ENCODE measurements around the gene CASP1.

CASP1 gene

GRCh38 chr11:105007463-105007862 lies 27.5 kb downstream of the CASP1 start:
- H3K27ac ChIP-seq (ENCODE audit: low read depth, low read length), result no peak overlapping the region
- H3K4me3 ChIP-seq (ENCODE audit: low read depth in 1 of 2, low read length in 2 of 2), result no peak overlapping the region
- no peak overlapping the region for H3K9ac ChIP-seq (ENCODE audit: low read length)

GRCh38 chr11:105005451-105005845 lies 29.5 kb downstream of the CASP1 start:
- Histone ChIP-seq H3K4me1 (ENCODE audit: insufficient read depth, low read length) (no peaks in the 10 kb centered on the region), H3K4me3 (ENCODE audit: low read depth in 1 of 2, low read length in 2 of 2) (no peak overlapping the region), H3K9me3 (ENCODE audit: low read length) (no peaks in the 10 kb centered on the region), H3K36me3 (ENCODE audit: insufficient read depth, low read length) (no peaks in the 10 kb centered on the region), H3K27me3 (ENCODE audit: control insufficient read depth in 1 of 2, insufficient read depth in 2 of 2, low read length in 2 of 2) (no peaks in the 10 kb centered on the region), H3K27ac (ENCODE audit: low read depth, low read length) (no peak overlapping the region), H3K9ac (ENCODE audit: low read length) (no peak overlapping the region)

More at GRCh38 chr11:105007463-105007862, 27.5 kb downstream of the CASP1 start:
- Histone ChIP-seq H3K9me3 (ENCODE audit: low read length) (no peaks in the 10 kb centered on the region), H3K36me3 (ENCODE audit: insufficient read depth, low read length) (no peaks in the 10 kb centered on the region), H3K27me3 (ENCODE audit: control insufficient read depth in 1 of 2, insufficient read depth in 2 of 2, low read length in 2 of 2) (no peaks in the 10 kb centered on the region), H3K4me1 (ENCODE audit: insufficient read depth, low read length) (no peaks in the 10 kb centered on the region)

DNA sequence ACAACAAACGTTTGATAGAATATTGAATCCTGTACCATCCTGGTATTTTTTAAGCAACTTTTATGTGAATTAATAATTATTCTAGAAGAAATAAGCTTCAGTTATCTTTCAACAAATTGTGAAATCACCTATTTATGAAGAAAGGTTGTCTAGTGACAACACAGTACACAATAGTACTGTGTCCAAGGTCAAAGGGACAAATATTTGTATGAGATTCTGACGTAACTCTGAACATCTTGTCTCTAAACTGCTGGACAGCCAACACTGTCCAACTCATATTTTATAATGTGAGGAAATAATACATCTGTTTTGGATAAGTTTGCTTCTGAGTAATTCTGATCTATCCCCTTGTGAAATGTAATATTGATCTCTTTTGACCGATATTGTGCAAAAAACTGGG lies 30.9 kb downstream of the CASP1 start:
- Histone ChIP-seq H3K27ac (ENCODE audit: low read depth, low read length) (no peak overlapping the region), H3K36me3 (ENCODE audit: insufficient read depth, low read length) (no peaks in the 10 kb centered on the region), H3K9me3 (ENCODE audit: low read length) (no peaks in the 10 kb centered on the region), H3K4me3 (ENCODE audit: low read depth in 1 of 2, low read length in 2 of 2) (no peak overlapping the region), H3K9ac (ENCODE audit: low read length) (no peak overlapping the region), H3K27me3 (ENCODE audit: control insufficient read depth in 1 of 2, insufficient read depth in 2 of 2, low read length in 2 of 2) (no peaks in the 10 kb centered on the region), H3K4me1 (ENCODE audit: insufficient read depth, low read length) (no peaks in the 10 kb centered on the region)

- Histone ChIP-seq H3K27me3 (ENCODE audit: control insufficient read depth in 1 of 2, insufficient read depth in 2 of 2, low read length in 2 of 2) (no peaks in the 10 kb centered on the region), H3K4me1 (ENCODE audit: insufficient read depth, low read length) (no peaks in the 10 kb centered on the region), H3K4me3 (ENCODE audit: low read depth in 1 of 2, low read length in 2 of 2) (no peak overlapping the region), H3K9me3 (ENCODE audit: low read length) (no peaks in the 10 kb centered on the region), H3K9ac (ENCODE audit: low read length) (no peak overlapping the region), H3K27ac (ENCODE audit: low read depth, low read length) (no peak overlapping the region), H3K36me3 (ENCODE audit: insufficient read depth, low read length) (no peaks in the 10 kb centered on the region)
These were observed 31.8 kb downstream of the CASP1 start for GRCh38 chr11:105003151-105003550.

DNA sequence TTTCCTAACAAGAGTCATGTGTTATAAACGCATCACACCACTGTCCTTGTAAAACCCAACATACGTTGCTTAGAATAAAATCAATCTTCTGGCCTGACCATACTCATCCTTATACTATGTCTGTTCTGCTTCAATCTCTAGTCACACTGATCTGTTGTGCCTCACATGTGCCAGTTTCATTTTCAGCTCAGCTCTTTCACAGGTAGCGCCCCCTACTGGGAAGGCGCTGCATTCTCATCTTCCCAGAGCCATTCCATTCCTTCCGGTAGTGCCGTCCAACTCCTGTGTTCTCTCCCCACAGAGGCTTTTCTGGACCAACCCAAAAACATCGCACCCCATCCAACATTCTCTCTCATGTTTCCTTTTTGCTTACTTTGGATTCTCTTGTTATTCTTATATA lies 34.1 kb downstream of the CASP1 start:
- Histone ChIP-seq H3K36me3 (ENCODE audit: insufficient read depth, low read length) (no peaks in the 10 kb centered on the region), H3K27me3 (ENCODE audit: control insufficient read depth in 1 of 2, insufficient read depth in 2 of 2, low read length in 2 of 2) (no peaks in the 10 kb centered on the region), H3K27ac (ENCODE audit: low read depth, low read length) (no peak overlapping the region), H3K4me1 (ENCODE audit: insufficient read depth, low read length) (no peaks in the 10 kb centered on the region), H3K9me3 (ENCODE audit: low read length) (no peaks in the 10 kb centered on the region), H3K4me3 (ENCODE audit: low read depth in 1 of 2, low read length in 2 of 2) (no peak overlapping the region), H3K9ac (ENCODE audit: low read length) (no peak overlapping the region)

GRCh38 chr11:105000167-105000566 lies 34.8 kb downstream of the CASP1 start:
- Histone ChIP-seq H3K4me1 (ENCODE audit: insufficient read depth, low read length) (no peaks in the 10 kb centered on the region), H3K27me3 (ENCODE audit: control insufficient read depth in 1 of 2, insufficient read depth in 2 of 2, low read length in 2 of 2) (no peaks in the 10 kb centered on the region), H3K9ac (ENCODE audit: low read length) (no peak overlapping the region), H3K4me3 (ENCODE audit: low read depth in 1 of 2, low read length in 2 of 2) (no peak overlapping the region), H3K36me3 (ENCODE audit: insufficient read depth, low read length) (no peaks in the 10 kb centered on the region), H3K9me3 (ENCODE audit: low read length) (no peaks in the 10 kb centered on the region), H3K27ac (ENCODE audit: low read depth, low read length) (no peak overlapping the region)

DNA sequence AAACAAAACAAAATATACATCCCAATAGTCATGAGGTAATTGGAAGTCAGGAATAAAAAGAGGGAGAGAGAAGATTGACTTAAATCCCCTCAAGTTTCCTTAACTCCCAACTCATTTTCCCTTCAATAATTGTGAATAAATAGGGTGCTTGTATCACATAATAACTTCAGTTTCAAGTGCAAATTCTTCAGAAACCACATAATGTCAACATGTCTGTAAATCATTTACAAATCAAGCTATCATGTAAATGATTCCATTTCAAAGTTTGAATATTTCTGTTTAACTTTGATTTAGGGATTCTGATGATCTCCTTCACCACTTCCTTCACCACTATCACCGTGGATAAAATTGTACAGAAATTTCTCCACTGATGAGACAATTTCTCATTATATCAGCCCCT lies 35.2 kb downstream of the CASP1 start:
- Histone ChIP-seq H3K27ac (ENCODE audit: low read depth, low read length) (no peak overlapping the region), H3K4me1 (ENCODE audit: insufficient read depth, low read length) (no peaks in the 10 kb centered on the region), H3K27me3 (ENCODE audit: control insufficient read depth in 1 of 2, insufficient read depth in 2 of 2, low read length in 2 of 2) (no peaks in the 10 kb centered on the region), H3K36me3 (ENCODE audit: insufficient read depth, low read length) (no peaks in the 10 kb centered on the region), H3K9me3 (ENCODE audit: low read length) (no peaks in the 10 kb centered on the region), H3K9ac (ENCODE audit: low read length) (no peak overlapping the region), H3K4me3 (ENCODE audit: low read depth in 1 of 2, low read length in 2 of 2) (no peak overlapping the region)

- no peak overlapping the region for H3K4me3 ChIP-seq (ENCODE audit: low read depth in 1 of 2, low read length in 2 of 2)
- no peak overlapping the region for H3K27ac ChIP-seq (ENCODE audit: low read depth, low read length)
- H3K36me3 ChIP-seq (ENCODE audit: insufficient read depth, low read length), result no peaks in the 10 kb centered on the region
- H3K9ac ChIP-seq (ENCODE audit: low read length), result no peak overlapping the region
- no peaks in the 10 kb centered on the region for H3K27me3 ChIP-seq (ENCODE audit: control insufficient read depth in 1 of 2, insufficient read depth in 2 of 2, low read length in 2 of 2)
- H3K4me1 ChIP-seq (ENCODE audit: insufficient read depth, low read length), result no peaks in the 10 kb centered on the region
- no peaks in the 10 kb centered on the region for H3K9me3 ChIP-seq (ENCODE audit: low read length)
These were observed 37.7 kb downstream of the CASP1 start for GRCh38 chr11:104997288-104997687.

DNA sequence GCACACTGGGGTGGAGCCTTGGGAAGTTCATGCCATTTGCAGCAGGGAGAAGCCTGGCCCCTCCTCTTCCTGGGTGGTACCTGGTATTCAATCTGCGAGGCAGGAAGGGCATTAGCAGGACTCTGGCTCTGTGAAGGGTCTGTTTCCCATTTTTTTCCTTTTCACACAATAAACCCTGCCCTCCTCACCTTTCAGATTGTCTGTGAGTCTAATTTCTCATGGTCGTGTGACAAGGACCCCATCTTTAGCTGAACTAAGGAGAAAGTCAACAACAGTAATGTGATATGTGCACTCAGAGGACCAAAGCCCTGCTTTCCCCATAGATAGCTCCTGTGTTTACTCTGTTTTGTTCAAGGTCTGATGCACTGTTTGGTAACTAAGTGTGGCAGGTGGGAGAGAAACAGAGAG lies 39.9 kb downstream of the CASP1 start:
- H3K9me3 ChIP-seq (ENCODE audit: low read length), result no peaks in the 10 kb centered on the region
- H3K27me3 ChIP-seq (ENCODE audit: control insufficient read depth in 1 of 2, insufficient read depth in 2 of 2, low read length in 2 of 2), result no peaks in the 10 kb centered on the region
- no peaks in the 10 kb centered on the region for H3K4me1 ChIP-seq (ENCODE audit: insufficient read depth, low read length)
- no peak overlapping the region for H3K9ac ChIP-seq (ENCODE audit: low read length)
- no peaks in the 10 kb centered on the region for H3K36me3 ChIP-seq (ENCODE audit: insufficient read depth, low read length)
- H3K4me3 ChIP-seq (ENCODE audit: low read depth in 1 of 2, low read length in 2 of 2), result no peak overlapping the region
- no peak overlapping the region for H3K27ac ChIP-seq (ENCODE audit: low read depth, low read length)

- Histone ChIP-seq H3K36me3 (ENCODE audit: insufficient read depth, low read length) (no peaks in the 10 kb centered on the region), H3K9me3 (ENCODE audit: low read length) (no peaks in the 10 kb centered on the region), H3K27ac (ENCODE audit: low read depth, low read length) (no peak overlapping the region), H3K9ac (ENCODE audit: low read length) (no peak overlapping the region), H3K27me3 (ENCODE audit: control insufficient read depth in 1 of 2, insufficient read depth in 2 of 2, low read length in 2 of 2) (no peaks in the 10 kb centered on the region), H3K4me3 (ENCODE audit: low read depth in 1 of 2, low read length in 2 of 2) (no peak overlapping the region), H3K4me1 (ENCODE audit: insufficient read depth, low read length) (no peaks in the 10 kb centered on the region)
These were observed 42.2 kb downstream of the CASP1 start for GRCh38 chr11:104992781-104993180.

DNA sequence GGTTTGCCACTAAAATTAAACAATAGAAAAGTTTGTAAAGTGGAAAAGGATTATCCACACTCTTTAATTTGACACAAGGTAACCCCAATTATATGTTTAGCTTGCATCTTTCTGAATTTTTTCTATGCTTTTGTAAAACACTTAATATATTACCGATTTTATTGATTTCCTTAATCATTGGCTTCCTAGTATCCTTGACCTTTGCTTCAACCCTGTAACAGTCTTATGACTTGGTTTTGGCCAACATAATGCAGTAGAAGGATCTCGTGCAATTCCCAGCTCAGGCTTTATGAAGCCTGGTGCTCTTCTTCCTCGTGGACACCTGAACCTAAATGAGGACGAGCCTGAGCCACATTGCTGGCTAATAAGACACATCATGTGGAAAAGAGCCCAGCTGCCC lies 43.0 kb downstream of the CASP1 start:
- Histone ChIP-seq H3K9ac (ENCODE audit: low read length) (no peak overlapping the region), H3K9me3 (ENCODE audit: low read length) (no peaks in the 10 kb centered on the region), H3K27ac (ENCODE audit: low read depth, low read length) (no peak overlapping the region), H3K27me3 (ENCODE audit: control insufficient read depth in 1 of 2, insufficient read depth in 2 of 2, low read length in 2 of 2) (no peaks in the 10 kb centered on the region), H3K4me3 (ENCODE audit: low read depth in 1 of 2, low read length in 2 of 2) (no peak overlapping the region), H3K4me1 (ENCODE audit: insufficient read depth, low read length) (no peaks in the 10 kb centered on the region), H3K36me3 (ENCODE audit: insufficient read depth, low read length) (no peaks in the 10 kb centered on the region)

- Histone ChIP-seq H3K9ac (ENCODE audit: low read length) (no peak overlapping the region), H3K4me3 (ENCODE audit: low read depth in 1 of 2, low read length in 2 of 2) (no peak overlapping the region), H3K27ac (ENCODE audit: low read depth, low read length) (no peak overlapping the region), H3K27me3 (ENCODE audit: control insufficient read depth in 1 of 2, insufficient read depth in 2 of 2, low read length in 2 of 2) (no peaks in the 10 kb centered on the region), H3K36me3 (ENCODE audit: insufficient read depth, low read length) (no peaks in the 10 kb centered on the region), H3K9me3 (ENCODE audit: low read length) (no peaks in the 10 kb centered on the region), H3K4me1 (ENCODE audit: insufficient read depth, low read length) (no peaks in the 10 kb centered on the region)
These were observed 50.1 kb downstream of the CASP1 start for GRCh38 chr11:104984808-104985207.

All from muscle layer of colon (tissue), 2 donors.